GM12878 (cell line): ENCODE measurements around the gene SCARB2.

Experiments
- CEBPB ChIP-seq, 2 experiments: fragments of 150-350 bp in 1 of 2; IDR thresholded peaks; 2 replicates each; pipeline ENCODE4 v1.6.1; 2012 to 2014; ENCODE audit warnings: low read depth in 2 of 2, low read length in 2 of 2, borderline replicate concordance in 1 of 2, inconsistent platforms in 1 of 2
- CHD4 ChIP-seq: fragments of 200-600 bp; sonication (generic); IDR thresholded peaks from 2 replicates; pipeline ENCODE4 v1.6.1; 2016; ENCODE audit warnings: mild to moderate bottlenecking
- CTCF ChIP-seq, 3 experiments: IDR thresholded peaks in 2 of 3; conservative IDR thresholded peaks in 1 of 3; 2 replicates each; pipeline ENCODE4 v1.5.1; 2011; ENCODE audit warnings: low read depth in 3 of 3, low read length in 3 of 3, mild to moderate bottlenecking in 3 of 3, control low read depth in 2 of 3, moderate library complexity in 2 of 3, inconsistent platforms in 1 of 3, mixed read lengths in 1 of 3; ENCODE audit not compliant: control insufficient read depth in 2 of 3, insufficient read depth in 1 of 3; ENCODE audit errors: extremely low read depth in 1 of 3
- FOXK2 ChIP-seq: fragments of 450-650 bp; IDR thresholded peaks from 2 replicates; pipeline ENCODE4 v1.6.1; 2017; ENCODE audit warnings: mild to moderate bottlenecking, moderate library complexity
- GABPA ChIP-seq: IDR thresholded peaks from 2 replicates; pipeline ENCODE4 v1.6.1; 2014; ENCODE audit warnings: antibody characterized with exemption, low read depth, mild to moderate bottlenecking, inconsistent platforms
- IKZF1 ChIP-seq: fragments of 450-650 bp; conservative IDR thresholded peaks from 2 replicates; pipeline ENCODE4 v1.6.1; 2017; ENCODE audit warnings: antibody characterized with exemption, mild to moderate bottlenecking
- RAD21 ChIP-seq: IDR thresholded peaks from 2 replicates; pipeline ENCODE4 v1.6.1; 2011; ENCODE audit warnings: mild to moderate bottlenecking, low read depth, low read length, moderate library complexity; ENCODE audit not compliant: insufficient read depth
- TCF3 ChIP-seq: IDR thresholded peaks from 2 replicates; pipeline ENCODE4 v1.6.1; 2012; ENCODE audit warnings: low read depth, mild to moderate bottlenecking, low read length, borderline replicate concordance; ENCODE audit not compliant: insufficient read depth
- ZBTB33 ChIP-seq: fragments of 450-650 bp; IDR thresholded peaks from 2 replicates; pipeline ENCODE4 v1.6.1; 2017; ENCODE audit warnings: mild to moderate bottlenecking
- ZNF274 ChIP-seq: IDR thresholded peaks from one replicate; pipeline ENCODE4 v1.8.0; 2011; ENCODE audit not compliant: insufficient read length, insufficient read depth

- no peak for TF ChIP-seq RAD21
- no peak for TF ChIP-seq ZNF274
- TF ChIP-seq GABPA = no peak
- no peak for TF ChIP-seq FOXK2
- no peak for TF ChIP-seq CTCF (IDR thresholded peaks at IDR 0.05 in 2 of 3, conservative IDR thresholded peaks at IDR 0.05 in 1 of 3; ENCODE audit: control insufficient read depth in 2 of 3, extremely low read depth in 1 of 3, insufficient read depth in 1 of 3, low read depth in 3 of 3, low read length in 3 of 3)
- TF ChIP-seq CEBPB (IDR thresholded peaks at IDR 0.05; ENCODE audit: borderline replicate concordance in 1 of 2, low read depth in 2 of 2, low read length in 2 of 2) = no peak
- TF ChIP-seq TCF3 = no peak
- TF ChIP-seq CHD4 = no peak
- TF ChIP-seq IKZF1 = no peak
- TF ChIP-seq ZBTB33 = no peak
Measured at GRCh38 chr4:76212851-76213414, 691 bp downstream of the SCARB2 start.
